ENCODE measurements around the gene TENM4.

The TENM4 gene

GRCh38 chr11:79336797-79337517, 103.9 kb downstream of the TENM4 start:
- no peak for TF ChIP-seq CTCF (IDR thresholded peaks at IDR 0.05; ENCODE audit: control extremely low read depth, extremely low read depth, low read depth, missing control alignments)
- DNase-seq (ENCODE audit: extremely low spot score) = no peak
- ChIA-PET CTCF (no interaction called here), POLR2A (no interaction called here)

GRCh38 chr11:79335681-79336080, 105.1 kb downstream of the TENM4 start:
- DNase-seq (ENCODE audit: extremely low spot score) = no peak
- CTCF ChIA-PET = no interaction called here
- POLR2A ChIA-PET = no interaction called here
- TF ChIP-seq CTCF (IDR thresholded peaks at IDR 0.05; ENCODE audit: control extremely low read depth, extremely low read depth, low read depth, missing control alignments) = no peak

GRCh38 chr11:79333355-79333754, 107.5 kb downstream of the TENM4 start:
- POLR2A ChIA-PET = no interaction called here
- CTCF ChIA-PET = interaction anchor here (1.0 to 1.3 kb wide), 2 partner anchors 12 to 22 kb away, joined by 3 read pairs; no protein-coding TSS in a partner anchor
- TF ChIP-seq CTCF (IDR thresholded peaks at IDR 0.05; ENCODE audit: control extremely low read depth, extremely low read depth, low read depth, missing control alignments) = no peak
- no peak for DNase-seq (ENCODE audit: extremely low spot score)

- no peak for DNase-seq (ENCODE audit: extremely low spot score)
- POLR2A ChIA-PET = no interaction called here
- TF ChIP-seq CTCF (IDR thresholded peaks at IDR 0.05; ENCODE audit: control extremely low read depth, extremely low read depth, low read depth, missing control alignments) = no peak
- CTCF ChIA-PET = interaction anchor here (1.2 kb wide), 1 partner anchor 687 kb away, joined by 3 read pairs; no protein-coding TSS in a partner anchor
These were observed 108.8 kb downstream of the TENM4 start for GRCh38 chr11:79332017-79332416.

- POLR2A ChIA-PET = no interaction called here
- TF ChIP-seq CTCF (IDR thresholded peaks at IDR 0.05; ENCODE audit: control extremely low read depth, extremely low read depth, low read depth, missing control alignments) = no peak
- CTCF ChIA-PET = interaction anchor here (1.2 to 1.5 kb wide), 2 partner anchors 11 to 686 kb away, joined by 3 to 5 read pairs; no protein-coding TSS in a partner anchor
- no peak for DNase-seq (ENCODE audit: extremely low spot score)
These were observed 109.5 kb downstream of the TENM4 start for GRCh38 chr11:79331203-79331901.

GRCh38 chr11:79330651-79331050, 110.2 kb downstream of the TENM4 start:
- CTCF ChIA-PET = interaction anchor here (1.3 to 1.5 kb wide), 2 partner anchors 10 to 825 kb away, joined by 3 to 5 read pairs; no protein-coding TSS in a partner anchor
- POLR2A ChIA-PET = no interaction called here
- TF ChIP-seq CTCF (IDR thresholded peaks at IDR 0.05; ENCODE audit: control extremely low read depth, extremely low read depth, low read depth, missing control alignments) = no peak
- no peak for DNase-seq (ENCODE audit: extremely low spot score)
